HepG2 (cell line): ENCODE measurements around the gene ANKRD66.
A peak's percentile ranks its signal among the peaks of the same experiment; 100 is the strongest.

ENCODE experiments used
- CTCF ChIP-seq: sonication (generic); formaldehyde crosslinking; IDR thresholded peaks from 2 replicates; pipeline ENCODE4 v1.5.0; 2020; ENCODE audit warnings: mild to moderate bottlenecking, missing genetic modification reagents, moderate library complexity
- FOXA1 ChIP-seq, 2 experiments: fragments of 450-650 bp in 1 of 2; sonication (generic) in 1 of 2; formaldehyde crosslinking in 1 of 2; IDR thresholded peaks; 2 replicates each; pipeline versions ENCODE4 v1.4.0 to v1.6.1; 2016 to 2020; ENCODE audit warnings: missing genetic modification reagents in 1 of 2
- HIVEP1 ChIP-seq: sonication (generic); formaldehyde crosslinking; IDR thresholded peaks from 2 replicates; pipeline ENCODE4 v1.4.0; 2020; ENCODE audit warnings: mild to moderate bottlenecking, missing genetic modification reagents
- MYNN ChIP-seq: sonication (generic); formaldehyde crosslinking; IDR thresholded peaks from 2 replicates; pipeline ENCODE4 v1.4.0; 2020; ENCODE audit warnings: mild to moderate bottlenecking, low read depth, missing genetic modification reagents
- NPAS2 ChIP-seq: sonication (generic); formaldehyde crosslinking; IDR thresholded peaks from 2 replicates; pipeline ENCODE4 v1.8.0; 2022; ENCODE audit warnings: mild to moderate bottlenecking, missing genetic modification reagents, borderline replicate concordance
- ZNF274 ChIP-seq: sonication (generic); formaldehyde crosslinking; IDR thresholded peaks from 2 replicates; pipeline ENCODE4 v1.5.1; 2020; ENCODE audit warnings: mild to moderate bottlenecking, missing genetic modification reagents
- ZNF644 ChIP-seq: IDR thresholded peaks from 2 replicates; pipeline ENCODE4 v1.6.1; 2016; ENCODE audit warnings: low read depth

DNA sequence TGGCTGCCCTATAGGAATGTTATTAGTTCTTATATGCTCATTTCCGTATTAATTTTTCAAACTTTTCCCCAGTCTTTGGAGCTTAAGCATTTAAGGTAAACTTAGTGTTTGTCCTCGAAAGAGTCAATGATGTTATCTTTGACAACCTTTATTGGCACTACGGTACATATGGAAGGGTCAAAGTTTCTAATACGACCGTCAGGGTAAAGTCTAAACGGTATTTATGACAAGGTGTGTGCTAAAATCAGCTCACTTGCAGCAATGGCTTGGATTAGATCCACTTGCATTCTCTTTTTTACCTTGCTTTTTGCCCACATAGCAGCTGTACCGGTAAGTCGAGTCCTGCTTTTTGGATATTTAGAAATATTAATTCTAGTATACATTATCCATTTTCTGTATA, 46.4 kb downstream of the ANKRD66 start, which contains the start of gene MEP1A:
- TF ChIP-seq FOXA1 (IDR thresholded peaks at IDR 0.05), result no peak
- peak; percentile 55; the same call in 1 of the 2 replicates for TF ChIP-seq FOXA1 (CRISPR knock-in tag; IDR thresholded peaks at IDR 0.05)
- no peak for TF ChIP-seq ZNF274 (CRISPR knock-in tag)
- no peak for TF ChIP-seq ZNF644
- no peak for TF ChIP-seq CTCF (CRISPR knock-in tag)
- no peak for TF ChIP-seq MYNN (CRISPR knock-in tag)
- no peak for TF ChIP-seq HIVEP1
- no peak for TF ChIP-seq NPAS2 (CRISPR knock-in tag)
